ENCODE results near the gene PTK7.

PTK7 gene

DNA sequence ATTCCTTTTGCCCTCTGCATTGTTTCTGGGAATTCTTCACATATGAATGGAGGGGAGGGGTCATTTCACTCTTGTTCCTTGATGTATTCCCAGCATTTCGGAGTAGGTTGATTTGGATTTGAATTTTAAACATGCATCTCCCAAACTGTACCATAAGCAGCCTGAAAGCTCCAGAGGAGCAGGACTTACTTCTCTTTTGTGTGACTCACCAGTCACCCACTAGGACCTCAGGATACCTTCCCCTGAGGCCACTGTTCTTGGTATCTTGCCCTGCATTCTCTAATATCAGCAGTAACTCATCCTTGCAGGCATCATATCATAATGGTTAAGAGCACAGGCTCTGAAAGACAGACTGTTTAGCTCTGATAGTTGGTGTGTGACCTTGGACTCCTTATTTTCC lies 17.6 kb upstream of the PTK7 start:
- Histone ChIP-seq H3K9ac (ENCODE audit: low read depth, low read length) (peak overlapping the region; percentile 65), H3K27ac (ENCODE audit: low read length) (peak overlapping the region; percentile 73), H4K20me1 (ENCODE audit: insufficient read depth, low read length) (0 out of 2 replicates have a peak, but pooled peaks cover 2% of the 10 kb centered on the region), H3K4me3 (ENCODE audit: low read depth in 1 of 2, low read length in 2 of 2) (peak overlapping the region; percentile 56 to 78), H3K9me3 (ENCODE audit: insufficient read depth, low read length, severe bottlenecking) (no peaks in the 10 kb centered on the region), H2AFZ (ENCODE audit: low read depth, low read length) (peak overlapping the region; percentile 80; the same call in 1 of the 2 replicates), H3K36me3 (ENCODE audit: insufficient read depth, low read length) (peaks cover 22% of the 10 kb centered on the region), H3K4me1 (ENCODE audit: insufficient read depth, low read length) (peaks cover 40% of the 10 kb centered on the region), H3K4me2 (ENCODE audit: insufficient read depth, low read length) (peak overlapping the region; percentile 95), H3K27me3 (ENCODE audit: insufficient read depth, low read length, poor library complexity) (no peaks in the 10 kb centered on the region), H3K79me2 (ENCODE audit: insufficient read depth, low read length) (peaks cover 33% of the 10 kb centered on the region)
- no peak for DNase-seq
- ATAC-seq (ENCODE audit: insufficient read depth, low read depth), result no peak
- TF ChIP-seq CTCF (IDR thresholded peaks at IDR 0.05; ENCODE audit: borderline replicate concordance, extremely low read depth, low read length, poor library complexity, severe bottlenecking), result no peak
- TF ChIP-seq EZH2 (IDR thresholded peaks at IDR 0.05; ENCODE audit: borderline replicate concordance, low read depth, low read length, severe bottlenecking), result no peak

DNA sequence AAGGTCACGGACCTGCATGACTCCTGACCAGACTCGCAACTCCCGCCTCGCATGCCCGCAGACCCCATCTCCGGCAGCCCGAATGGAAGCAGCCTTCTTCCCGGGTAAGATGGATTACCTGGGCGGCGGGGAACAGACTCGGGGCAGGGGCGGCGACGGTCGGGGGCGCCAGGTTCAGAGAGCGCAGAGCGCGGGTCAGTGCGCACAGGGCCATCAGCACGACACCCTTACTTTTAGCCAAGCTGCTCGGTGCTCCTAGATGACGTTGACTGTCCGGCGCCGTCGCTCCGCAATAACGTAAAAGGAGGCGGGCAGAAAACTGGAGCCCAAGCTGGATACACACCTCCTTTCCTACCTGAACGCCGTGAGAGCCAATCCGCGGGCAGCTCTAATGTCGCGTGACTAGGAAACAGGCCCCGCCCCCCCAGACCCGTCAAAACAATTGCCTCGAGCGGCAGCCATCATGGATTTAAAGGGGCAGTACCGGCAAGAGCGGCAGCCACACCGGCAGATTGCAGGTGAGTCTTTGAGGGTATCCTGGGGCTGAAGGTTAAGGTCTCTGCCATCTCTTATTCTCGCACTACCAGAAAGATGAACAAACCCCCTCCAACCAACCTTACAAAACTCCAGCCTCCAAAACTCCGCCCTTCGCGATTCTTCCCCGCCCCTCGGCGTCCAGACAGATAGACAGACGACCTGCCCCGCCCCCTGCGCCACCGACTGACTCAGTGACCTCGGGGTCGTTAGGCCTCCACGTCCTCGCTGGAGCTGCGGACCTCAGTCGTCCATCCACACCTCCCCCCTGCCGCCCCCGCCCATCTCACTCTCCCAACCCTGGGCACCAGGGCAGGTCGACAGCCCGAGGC lies 16.7 kb upstream of the PTK7 start, which contains the start of the genes KLC4 and MRPL2:
KLC4 (plus strand) TSS at position 464 of the 866 bp plus-strand sequence. CDS start 1,705 bp downstream, outside the sequence.
MRPL2 (minus strand) TSS at position 267 of the 866 bp plus-strand sequence; CDS start at position 214, 53 bp downstream.
- Histone ChIP-seq H3K79me2 (ENCODE audit: insufficient read depth, low read length) (peaks cover 29% of the 10 kb centered on the region), H3K27ac (ENCODE audit: low read length) (peak within 1 kb of the TSS; percentile 86), H3K9me3 (ENCODE audit: insufficient read depth, low read length, severe bottlenecking) (no peaks in the 10 kb centered on the region), H2AFZ (ENCODE audit: low read depth, low read length) (peak within 1 kb of the TSS; percentile 85), H4K20me1 (ENCODE audit: insufficient read depth, low read length) (0 out of 2 replicates have a peak, but pooled peaks cover 2% of the 10 kb centered on the region), H3K27me3 (ENCODE audit: insufficient read depth, low read length, poor library complexity) (no peaks in the 10 kb centered on the region), H3K9ac (ENCODE audit: low read depth, low read length) (peak within 1 kb of the TSS; percentile 65), H3K36me3 (ENCODE audit: insufficient read depth, low read length) (peaks cover 22% of the 10 kb centered on the region), H3K4me1 (ENCODE audit: insufficient read depth, low read length) (peaks cover 34% of the 10 kb centered on the region), H3K4me3 (ENCODE audit: low read depth in 1 of 2, low read length in 2 of 2) (peak within 1 kb of the TSS; percentile 56 to 78), H3K4me2 (ENCODE audit: insufficient read depth, low read length) (peak within 1 kb of the TSS; percentile 95)
- DNase-seq (peak; percentile 98), ATAC-seq (ENCODE audit: insufficient read depth, low read depth) (peak; percentile 97)
- no peak for TF ChIP-seq EZH2 (IDR thresholded peaks at IDR 0.05; ENCODE audit: borderline replicate concordance, low read depth, low read length, severe bottlenecking)
- no peak for TF ChIP-seq CTCF (IDR thresholded peaks at IDR 0.05; ENCODE audit: borderline replicate concordance, extremely low read depth, low read length, poor library complexity, severe bottlenecking)

DNA sequence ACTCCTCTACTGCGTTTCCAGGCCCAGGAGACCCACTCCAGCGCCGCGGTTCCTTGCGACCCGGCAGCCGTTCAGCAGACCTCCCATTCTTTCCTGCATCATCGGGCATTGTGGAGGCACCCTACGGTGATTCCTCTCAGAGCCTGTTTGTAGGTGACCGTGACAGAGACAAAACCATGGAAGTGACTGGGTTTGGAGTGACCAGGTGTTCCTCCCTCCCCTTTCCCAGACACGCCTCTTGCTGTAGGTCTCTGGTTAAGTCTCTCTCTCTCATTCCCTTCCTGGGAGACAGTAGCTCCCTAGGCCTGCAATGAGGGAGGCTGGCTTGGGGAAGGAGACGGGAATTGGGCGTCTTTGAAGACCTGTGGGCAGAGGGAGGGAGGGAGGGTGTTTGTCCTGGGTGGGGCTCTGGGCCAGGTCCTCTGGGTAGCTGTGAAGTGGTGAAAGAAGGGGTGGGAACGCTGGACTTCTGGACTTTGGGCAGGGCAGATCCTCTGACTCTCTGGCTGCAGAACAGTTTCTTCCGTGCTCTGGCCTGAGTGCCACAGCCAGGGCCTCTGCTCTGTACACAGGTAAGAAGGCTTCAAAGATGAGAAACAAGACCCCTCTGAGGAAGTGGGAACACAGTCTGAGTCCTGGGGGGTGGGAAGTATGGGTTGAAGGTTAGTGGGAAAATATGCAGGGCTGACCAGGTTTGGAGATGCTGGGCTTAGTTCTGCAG lies 15.9 kb upstream of the PTK7 start:
- H3K9me3 ChIP-seq (ENCODE audit: insufficient read depth, low read length, severe bottlenecking), result no peaks in the 10 kb centered on the region
- H4K20me1 ChIP-seq (ENCODE audit: insufficient read depth, low read length), result 0 out of 2 replicates have a peak, but pooled peaks cover 2% of the 10 kb centered on the region
- peak overlapping the region; percentile 86 for H3K27ac ChIP-seq (ENCODE audit: low read length)
- peaks cover 29% of the 10 kb centered on the region for H3K79me2 ChIP-seq (ENCODE audit: insufficient read depth, low read length)
- no peak for TF ChIP-seq EZH2 (IDR thresholded peaks at IDR 0.05; ENCODE audit: borderline replicate concordance, low read depth, low read length, severe bottlenecking)
- no peak for TF ChIP-seq CTCF (IDR thresholded peaks at IDR 0.05; ENCODE audit: borderline replicate concordance, extremely low read depth, low read length, poor library complexity, severe bottlenecking)
- ATAC-seq (ENCODE audit: insufficient read depth, low read depth), result no peak
- H3K4me2 ChIP-seq (ENCODE audit: insufficient read depth, low read length), result peak overlapping the region; percentile 95
- peak overlapping the region; percentile 56 to 78; a peak in 3 of 4 replicates for H3K4me3 ChIP-seq (ENCODE audit: low read depth in 1 of 2, low read length in 2 of 2)
- peaks cover 30% of the 10 kb centered on the region for H3K4me1 ChIP-seq (ENCODE audit: insufficient read depth, low read length)
- H3K36me3 ChIP-seq (ENCODE audit: insufficient read depth, low read length), result peaks cover 22% of the 10 kb centered on the region
- H3K9ac ChIP-seq (ENCODE audit: low read depth, low read length), result peak overlapping the region; percentile 65
- DNase-seq, result no peak
- H2AFZ ChIP-seq (ENCODE audit: low read depth, low read length), result peak overlapping the region; percentile 85
- H3K27me3 ChIP-seq (ENCODE audit: insufficient read depth, low read length, poor library complexity), result no peaks in the 10 kb centered on the region

Data from DND-41 (cell line).